HepG2 (cell line): ENCODE data around the gene OTOP2. TPM values are rescaled to one million over a fixed set of nuclear protein-coding genes. Genes with fewer than 3 reads are reported as not detected.
A peak's percentile ranks its signal among the peaks of the same experiment; 100 is the strongest.

ENCODE experiments used
- AGO1 ChIP-seq: fragments of 200-400 bp; formaldehyde crosslinking; IDR thresholded peaks from 2 replicates; pipeline ENCODE4 v1.6.1; 2017; ENCODE audit warnings: mild to moderate bottlenecking, low read depth, low read length, moderate library complexity; ENCODE audit not compliant: poor library complexity, severe bottlenecking
- ARNT2 ChIP-seq: sonication (generic); formaldehyde crosslinking; IDR thresholded peaks from 2 replicates; pipeline ENCODE4 v1.8.0; 2022; ENCODE audit warnings: mild to moderate bottlenecking, low read depth, missing genetic modification reagents, moderate library complexity
- E2F5 ChIP-seq: sonication (generic); formaldehyde crosslinking; conservative IDR thresholded peaks from 2 replicates; pipeline ENCODE4 v1.4.0; 2020; ENCODE audit warnings: missing genetic modification reagents
- EED ChIP-seq: sonication (generic); formaldehyde crosslinking; IDR thresholded peaks from 2 replicates; pipeline ENCODE4 v1.5.0; 2020; ENCODE audit warnings: mild to moderate bottlenecking, missing genetic modification reagents
- FOXO4 ChIP-seq: sonication (generic); formaldehyde crosslinking; conservative IDR thresholded peaks from 2 replicates; pipeline ENCODE4 v1.8.1; 2023; ENCODE audit warnings: missing genetic modification reagents
- GLI4 ChIP-seq: sonication (generic); formaldehyde crosslinking; IDR thresholded peaks from 2 replicates; pipeline ENCODE4 v1.5.1; 2020; ENCODE audit warnings: missing genetic modification reagents, mild to moderate bottlenecking, moderate library complexity, borderline replicate concordance
- HNRNPUL1 ChIP-seq: fragments of 200-400 bp; formaldehyde crosslinking; IDR thresholded peaks from 2 replicates; pipeline ENCODE4 v1.6.1; 2017; ENCODE audit warnings: low read depth, mild to moderate bottlenecking, low read length, moderate library complexity
- JUN ChIP-seq: sonication (generic); formaldehyde crosslinking; IDR thresholded peaks from 2 replicates; pipeline ENCODE4 v1.4.0; 2020; ENCODE audit warnings: mild to moderate bottlenecking, missing genetic modification reagents
- JUND ChIP-seq: sonication (generic); formaldehyde crosslinking; IDR thresholded peaks from 2 replicates; pipeline ENCODE4 v1.8.0; 2022; ENCODE audit warnings: mild to moderate bottlenecking, missing genetic modification reagents
- KDM5B ChIP-seq: sonication (generic); formaldehyde crosslinking; IDR thresholded peaks from 2 replicates; pipeline ENCODE4 v1.4.0; 2020; ENCODE audit warnings: missing genetic modification reagents, mild to moderate bottlenecking, borderline replicate concordance
- MYNN ChIP-seq: sonication (generic); formaldehyde crosslinking; IDR thresholded peaks from 2 replicates; pipeline ENCODE4 v1.4.0; 2020; ENCODE audit warnings: mild to moderate bottlenecking, low read depth, missing genetic modification reagents
- MZF1 ChIP-seq: sonication (generic); formaldehyde crosslinking; IDR thresholded peaks from 2 replicates; pipeline ENCODE4 v1.8.1; 2023; ENCODE audit warnings: mild to moderate bottlenecking, missing genetic modification reagents, borderline replicate concordance
- NAIF1 ChIP-seq: sonication (generic); formaldehyde crosslinking; IDR thresholded peaks from 2 replicates; pipeline ENCODE4 v1.5.0; 2020; ENCODE audit warnings: mild to moderate bottlenecking, missing genetic modification reagents, borderline replicate concordance
- NFRKB ChIP-seq: fragments of 450-650 bp; IDR thresholded peaks from 2 replicates; pipeline ENCODE4 v1.6.1; 2017
- NR2F6 ChIP-seq, 2 experiments: IDR thresholded peaks; 2 replicates each; pipeline ENCODE4 v1.6.1; 2016; ENCODE audit warnings: antibody characterized with exemption in 1 of 2, mild to moderate bottlenecking in 1 of 2
- PPARG ChIP-seq: conservative IDR thresholded peaks from 2 replicates; pipeline ENCODE4 v1.6.1; 2016; ENCODE audit warnings: missing biosample characterization, missing genetic modification reagents
- SETDB1 ChIP-seq: sonication (generic); formaldehyde crosslinking; IDR thresholded peaks from 2 replicates; pipeline ENCODE4 v1.5.1; 2020; ENCODE audit warnings: missing genetic modification reagents, mild to moderate bottlenecking, borderline replicate concordance
- SMAD1 ChIP-seq: sonication (generic); formaldehyde crosslinking; IDR thresholded peaks from 2 replicates; pipeline ENCODE4 v1.4.0; 2020; ENCODE audit warnings: missing genetic modification reagents, low read depth, mild to moderate bottlenecking, borderline replicate concordance
- SNAI1 ChIP-seq: sonication (generic); formaldehyde crosslinking; IDR thresholded peaks from 2 replicates; pipeline ENCODE4 v1.5.0; 2020; ENCODE audit warnings: mild to moderate bottlenecking, missing genetic modification reagents, borderline replicate concordance
- TAF1 ChIP-seq: sonication (generic); formaldehyde crosslinking; IDR thresholded peaks from 2 replicates; pipeline ENCODE4 v1.4.0; 2020; ENCODE audit warnings: missing genetic modification reagents
- TAF15 ChIP-seq: fragments of 200-400 bp; formaldehyde crosslinking; IDR thresholded peaks from one replicate; pipeline ENCODE4 v1.6.1; 2018; ENCODE audit warnings: mild to moderate bottlenecking, low read depth, low read length; ENCODE audit not compliant: poor library complexity, severe bottlenecking
- ZNF276 ChIP-seq: sonication (generic); formaldehyde crosslinking; IDR thresholded peaks from 2 replicates; pipeline ENCODE4 v1.4.0; 2020; ENCODE audit warnings: mild to moderate bottlenecking, low read depth, missing genetic modification reagents
- ZNF431 ChIP-seq: sonication (generic); formaldehyde crosslinking; IDR thresholded peaks from 2 replicates; pipeline ENCODE4 v1.9.0; 2022; ENCODE audit warnings: missing genetic modification reagents, low read depth, mild to moderate bottlenecking, borderline replicate concordance
- ZNF652 ChIP-seq: IDR thresholded peaks from 2 replicates; pipeline ENCODE4 v1.6.1; 2016; ENCODE audit warnings: low read depth, borderline replicate concordance
- ZNF850 ChIP-seq: sonication (generic); formaldehyde crosslinking; conservative IDR thresholded peaks from 2 replicates; pipeline ENCODE4 v1.9.0; 2021; ENCODE audit warnings: mild to moderate bottlenecking, missing genetic modification reagents
- ZNF878 ChIP-seq: sonication (generic); formaldehyde crosslinking; IDR thresholded peaks from 2 replicates; pipeline ENCODE4 v1.8.1; 2023; ENCODE audit warnings: mild to moderate bottlenecking, missing genetic modification reagents, moderate library complexity
- polyA plus RNA-seq, 8 experiments: library from polyadenylated mRNA; depleted of rRNA in 3 of 8; stranded (reverse) in 7 of 8; unstranded in 1 of 8; fragments of >200 nt; fragmentation: Illumina TruSeq in 4 of 8; extraction: Trizol in 4 of 8; gene quantifications; 2 replicates each; pipeline versions ENCODE4 v1.2.1 to v1.2.3, GENCODE V29; 2011 to 2016; ENCODE audit warnings: low read depth in 4 of 8, missing spikeins in 1 of 8, mixed read lengths in 1 of 8; ENCODE audit not compliant: insufficient read depth in 1 of 8
- total RNA-seq, 5 experiments: library from RNA; depleted of rRNA; stranded (reverse); fragments of >200 nt; fragmentation: Illumina TruSeq; extraction: Trizol; gene quantifications; 2 replicates each; pipeline ENCODE4 v1.2.3, GENCODE V29; 2016; ENCODE audit warnings: low read depth in 1 of 5

OTOP2 gene
- total and polyA plus RNA-seq, 2 of the 13 experiments (the other 11 are each of a cell fraction or from before 2014, with no cell fraction given): not detected

- TF ChIP-seq E2F5 (CRISPR knock-in tag): no peak
- no peak for TF ChIP-seq JUND (CRISPR knock-in tag)
- no peak for TF ChIP-seq ZNF652
- no peak for TF ChIP-seq SNAI1
- no peak for TF ChIP-seq KDM5B (CRISPR knock-in tag)
- no peak for TF ChIP-seq ZNF850
- TF ChIP-seq JUN (CRISPR knock-in tag): no peak
- TF ChIP-seq FOXO4 (CRISPR knock-in tag): no peak
- no peak; the same call in 1 of the 2 replicates for TF ChIP-seq PPARG (CRISPR knock-in tag)
- TF ChIP-seq ZNF431 (CRISPR knock-in tag): no peak
- 0 out of 2 replicates have a peak, but pooled peaks have one; percentile 27 for TF ChIP-seq ARNT2 (CRISPR knock-in tag)
- TF ChIP-seq ZNF878 (CRISPR knock-in tag): no peak
- TF ChIP-seq NR2F6 (IDR thresholded peaks at IDR 0.05): no peak
- TF ChIP-seq NR2F6 (CRISPR knock-in tag; IDR thresholded peaks at IDR 0.05): no peak
- no peak for TF ChIP-seq TAF1 (CRISPR knock-in tag)
- no peak for TF ChIP-seq TAF15
- TF ChIP-seq ZNF276: no peak
- TF ChIP-seq NFRKB: no peak
- no peak for TF ChIP-seq MZF1
- peak; percentile 33; the same call in 1 of the 2 replicates for TF ChIP-seq EED (CRISPR knock-in tag)
- TF ChIP-seq HNRNPUL1: no peak
- TF ChIP-seq SMAD1 (CRISPR knock-in tag): no peak
- no peak for TF ChIP-seq MYNN (CRISPR knock-in tag)
- TF ChIP-seq NAIF1 (CRISPR knock-in tag): no peak
- TF ChIP-seq SETDB1 (CRISPR knock-in tag): no peak
- TF ChIP-seq GLI4 (CRISPR knock-in tag): 0 out of 2 replicates have a peak, but pooled peaks have one; percentile 37
- TF ChIP-seq AGO1: no peak
Measured at GRCh38 chr17:74961657-74962350, 37.7 kb downstream of the OTOP2 start (continued).
